ENCODE data around the gene TUBE1.
"Not testable (repeated sequence)": the region's sequence is repeated elsewhere in the genome, so short reads cannot be mapped to it uniquely, and the experiment has no call there.

TUBE1 gene, protein sequence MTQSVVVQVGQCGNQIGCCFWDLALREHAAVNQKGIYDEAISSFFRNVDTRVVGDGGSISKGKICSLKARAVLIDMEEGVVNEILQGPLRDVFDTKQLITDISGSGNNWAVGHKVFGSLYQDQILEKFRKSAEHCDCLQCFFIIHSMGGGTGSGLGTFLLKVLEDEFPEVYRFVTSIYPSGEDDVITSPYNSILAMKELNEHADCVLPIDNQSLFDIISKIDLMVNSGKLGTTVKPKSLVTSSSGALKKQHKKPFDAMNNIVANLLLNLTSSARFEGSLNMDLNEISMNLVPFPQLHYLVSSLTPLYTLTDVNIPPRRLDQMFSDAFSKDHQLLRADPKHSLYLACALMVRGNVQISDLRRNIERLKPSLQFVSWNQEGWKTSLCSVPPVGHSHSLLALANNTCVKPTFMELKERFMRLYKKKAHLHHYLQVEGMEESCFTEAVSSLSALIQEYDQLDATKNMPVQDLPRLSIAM

DNA sequence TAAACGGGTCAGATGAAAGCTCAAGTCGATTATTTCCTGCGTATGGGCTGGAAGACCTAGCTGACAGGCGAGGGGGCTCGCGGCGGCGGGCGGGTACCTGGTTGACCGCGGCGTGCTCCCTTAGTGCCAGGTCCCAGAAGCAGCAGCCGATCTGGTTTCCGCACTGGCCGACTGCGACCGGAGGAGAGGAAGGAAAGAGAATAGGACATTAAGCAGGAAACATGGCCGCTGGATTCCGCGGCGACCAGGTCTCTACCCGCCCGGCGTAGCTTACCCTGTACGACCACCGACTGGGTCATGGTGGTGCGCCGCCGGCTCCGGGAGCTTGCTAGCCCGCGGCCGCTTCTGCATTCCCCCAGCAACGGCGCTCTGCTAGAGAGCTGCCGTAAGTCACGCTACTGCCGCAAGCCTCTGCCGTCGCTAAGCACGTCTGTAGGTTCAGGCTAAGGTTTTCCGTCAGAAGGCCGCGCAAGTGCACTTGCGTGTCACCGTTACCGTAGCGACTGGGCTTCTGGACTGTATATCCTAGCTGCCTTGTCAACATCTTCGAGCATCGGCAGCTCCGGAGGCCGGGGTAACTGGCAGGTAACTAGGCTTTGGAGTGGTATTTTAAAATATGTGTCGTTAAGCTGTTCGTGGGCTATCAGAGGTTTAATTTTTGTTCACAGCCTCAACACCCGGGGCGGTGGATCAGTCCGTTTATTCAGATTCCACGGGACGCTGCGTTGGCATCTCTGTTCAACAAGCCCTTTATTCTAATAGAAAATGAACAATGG is at the start of gene TUBE1, which contains the start of gene FAM229B:
TUBE1 (minus strand) TSS at position 347 of the 776 bp plus-strand sequence; CDS start at position 299, 48 bp downstream.
FAM229B (plus strand) TSS at position 456 of the 776 bp plus-strand sequence. CDS start 11,693 bp downstream, outside the sequence.
- peak; percentile 79 to 91 for DNase-seq

DNA sequence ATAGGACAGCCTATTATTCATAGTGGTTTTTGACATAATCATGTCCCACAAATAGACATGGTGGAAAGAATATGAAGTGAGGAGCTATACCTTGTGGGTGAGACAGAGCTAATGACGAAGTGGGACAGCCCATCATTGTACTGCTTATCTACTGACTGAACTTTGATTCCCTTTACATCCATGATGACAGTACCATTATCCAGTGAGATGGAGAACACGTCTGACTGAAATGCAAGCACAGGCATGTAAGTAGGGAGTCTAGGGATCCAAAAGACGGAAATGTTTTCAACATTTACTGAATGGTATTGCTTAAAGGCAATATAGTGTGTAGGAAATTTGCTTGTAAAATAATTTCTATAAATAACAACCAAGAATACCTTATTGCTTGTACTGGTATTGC is 43.6 kb upstream of the TUBE1 start:
- DNase-seq = no peak

DNA sequence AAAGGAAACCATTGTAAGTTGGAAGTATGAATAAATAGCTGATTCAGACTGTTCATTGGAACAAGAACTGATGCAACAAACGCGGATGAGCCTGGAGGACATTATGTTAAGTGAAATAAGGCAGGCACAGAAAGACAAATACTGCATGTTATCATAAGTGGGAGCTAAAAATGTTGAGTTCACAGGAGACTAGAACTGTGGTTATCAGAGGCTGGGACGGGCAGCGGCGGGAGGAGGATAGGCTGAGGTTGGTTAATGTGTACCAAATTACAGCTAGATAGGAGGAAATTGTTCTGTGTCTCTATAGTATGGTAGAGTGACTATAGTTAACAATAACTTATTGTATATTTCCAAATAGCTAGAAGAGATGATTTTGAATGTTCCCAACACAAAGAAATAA is 40.9 kb upstream of the TUBE1 start:
- no peak for DNase-seq

DNA sequence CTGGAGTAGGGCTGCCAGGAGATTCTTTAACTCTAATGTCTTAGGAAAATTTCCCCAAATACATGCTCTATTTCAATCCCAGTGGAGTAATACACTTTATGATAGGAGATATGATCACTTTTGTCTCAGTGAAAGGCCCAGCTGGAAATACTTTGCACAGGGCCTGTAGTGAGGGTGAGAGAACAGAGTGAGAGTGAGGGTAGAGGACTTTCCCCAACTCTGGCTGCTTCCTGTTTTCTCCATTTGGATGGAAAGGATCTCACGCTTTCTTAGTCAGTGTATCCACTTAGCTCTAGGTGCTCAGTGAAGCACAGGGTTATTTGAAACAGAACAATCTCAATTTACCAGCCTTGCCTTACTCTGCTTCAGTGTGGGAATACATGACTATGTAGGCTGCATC is 36.7 kb upstream of the TUBE1 start:
- no peak for DNase-seq

DNA sequence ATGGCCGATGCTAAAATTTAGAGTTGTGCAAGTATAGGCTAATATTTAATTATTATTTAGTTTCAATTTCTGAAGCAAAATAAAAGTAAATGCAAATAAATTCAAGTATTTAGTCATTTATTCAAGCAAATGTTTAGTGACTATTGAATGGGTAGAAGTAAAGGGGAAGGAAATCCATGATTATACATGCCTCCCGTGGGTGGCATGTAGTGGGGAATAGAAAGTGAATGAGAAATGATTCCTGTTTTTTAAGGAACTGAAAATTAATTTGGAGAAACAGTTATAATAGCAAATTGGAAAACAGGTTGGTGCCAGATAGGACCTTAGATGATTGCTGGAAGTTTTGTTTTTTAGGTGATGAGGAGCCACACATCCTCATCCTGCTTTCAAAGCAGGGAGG is 35.5 kb upstream of the TUBE1 start:
- no peak for DNase-seq

DNA sequence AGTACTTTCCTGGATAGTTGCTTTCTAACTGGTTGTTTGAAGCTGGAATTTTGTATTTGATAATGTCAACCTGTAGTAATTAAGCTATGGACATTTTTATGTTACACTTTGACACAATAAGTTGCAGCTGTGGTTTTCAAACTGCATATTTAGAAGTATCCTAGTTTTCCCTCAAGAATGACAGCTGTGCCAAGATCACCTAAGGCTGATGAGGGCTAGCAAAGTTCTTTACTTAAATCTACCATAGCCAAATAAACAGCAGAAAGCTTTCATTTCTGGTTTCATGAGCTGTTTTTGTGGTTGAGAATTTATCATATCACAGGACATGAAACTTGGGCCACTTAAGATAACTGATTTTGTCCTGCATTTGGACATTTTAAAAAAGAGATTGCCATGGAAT is 30.8 kb upstream of the TUBE1 start:
- no peak for DNase-seq

DNA sequence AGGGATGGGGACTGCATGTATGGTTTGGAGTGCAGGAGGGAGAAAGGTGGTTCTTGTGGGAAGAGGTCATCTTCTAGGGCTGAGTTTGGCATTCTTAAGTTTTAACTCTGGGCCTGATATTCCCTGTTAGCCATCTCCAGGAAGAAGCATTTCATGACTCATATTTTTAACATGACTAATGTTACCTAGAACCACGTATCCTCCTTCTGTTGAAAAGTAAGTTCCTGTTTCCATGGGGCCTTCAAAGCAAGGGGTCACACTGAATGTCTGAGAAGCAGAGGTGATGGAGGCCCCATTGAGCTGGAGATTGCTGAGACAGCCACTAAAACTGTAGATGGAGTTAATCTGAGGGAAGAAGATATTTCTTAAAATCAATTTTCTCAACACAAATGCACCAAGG is 30.3 kb upstream of the TUBE1 start:
- DNase-seq = no peak

DNA sequence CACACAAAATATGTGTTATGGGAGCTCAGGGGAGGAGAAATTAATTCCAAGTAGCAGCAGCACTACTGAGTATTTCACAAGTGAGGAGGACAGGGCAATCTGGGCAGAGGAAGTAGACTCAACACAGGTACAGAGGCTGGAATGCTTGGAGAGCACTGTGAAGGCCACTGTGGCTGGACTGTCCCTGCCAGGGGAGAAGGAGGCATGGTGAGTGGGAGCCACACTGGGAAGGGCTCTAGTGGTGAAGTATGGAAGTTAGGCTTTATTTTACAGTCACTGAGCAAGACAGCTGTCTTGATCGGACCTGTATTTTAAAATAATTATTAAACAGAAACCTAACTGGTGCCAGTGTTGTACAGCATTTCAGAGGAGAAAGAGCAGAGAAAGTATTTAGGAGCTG is 28.9 kb upstream of the TUBE1 start:
- no peak for DNase-seq

DNA sequence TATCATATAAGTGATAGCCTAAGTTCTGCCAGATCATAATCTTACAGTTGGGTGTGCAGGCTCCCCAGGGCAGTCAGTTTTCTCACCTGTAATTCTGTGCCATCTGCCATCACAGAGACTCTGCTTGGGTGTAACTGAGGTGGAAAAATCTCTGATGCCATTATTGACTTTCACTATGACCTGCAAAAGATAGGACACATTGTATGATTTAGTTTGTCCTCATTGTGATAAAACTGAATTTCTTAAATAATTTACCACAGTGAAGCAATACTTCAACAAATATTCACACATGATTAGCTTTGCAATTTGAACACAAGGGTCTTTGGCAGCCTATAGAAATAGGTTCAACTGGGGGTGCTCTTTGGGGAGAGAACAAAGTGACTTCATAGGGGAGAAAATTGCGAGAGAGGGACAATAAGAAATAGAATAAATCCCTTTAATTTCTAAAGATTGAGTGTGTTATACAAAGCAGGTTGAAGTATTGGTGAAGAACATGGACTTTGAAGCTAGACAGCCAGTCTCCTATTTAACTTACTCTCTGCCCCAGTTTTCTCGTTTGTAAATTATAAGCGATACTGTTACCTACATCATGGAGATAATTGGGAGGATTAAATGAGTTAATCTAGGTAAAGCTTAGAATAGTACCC is 27.4 kb upstream of the TUBE1 start:
- no peak for DNase-seq

DNA sequence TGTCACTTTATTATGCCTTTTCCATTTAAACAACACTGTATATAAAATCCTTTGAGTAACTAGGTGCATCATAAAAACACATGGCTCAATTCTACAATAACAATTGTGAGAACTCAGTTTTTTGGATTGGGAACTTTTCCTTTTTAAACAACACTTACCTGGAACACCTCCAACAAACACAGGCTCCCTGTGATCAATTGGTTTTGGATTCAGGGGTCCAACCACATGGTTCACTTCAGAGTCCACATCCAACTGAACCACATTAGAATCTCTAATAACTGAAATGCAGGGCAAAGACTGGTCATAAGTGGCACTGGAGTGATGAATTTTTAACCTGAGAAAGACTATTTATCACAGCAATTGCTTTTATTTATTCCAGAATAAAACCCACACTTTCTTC is 26.6 kb upstream of the TUBE1 start:
- no peak for DNase-seq

DNA sequence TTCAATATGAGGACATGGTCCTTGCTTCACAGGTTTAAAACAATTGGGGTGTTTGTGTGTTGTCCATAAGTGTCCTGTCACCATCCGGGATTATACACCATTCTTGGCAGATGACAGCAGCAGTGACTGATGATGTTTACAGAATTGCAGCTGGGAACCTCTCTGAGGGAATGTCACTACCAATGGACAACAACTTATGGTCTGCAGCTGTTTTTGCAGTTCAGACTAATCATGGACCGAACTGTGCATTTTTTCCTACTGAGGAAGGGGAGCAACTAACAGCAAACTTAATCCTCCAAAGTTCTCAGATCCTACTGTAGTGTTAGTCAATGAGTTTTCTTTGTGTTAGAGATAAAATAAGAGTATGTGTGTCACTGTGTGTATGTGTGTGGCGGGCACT is 26.1 kb upstream of the TUBE1 start:
- no peak for DNase-seq

DNA sequence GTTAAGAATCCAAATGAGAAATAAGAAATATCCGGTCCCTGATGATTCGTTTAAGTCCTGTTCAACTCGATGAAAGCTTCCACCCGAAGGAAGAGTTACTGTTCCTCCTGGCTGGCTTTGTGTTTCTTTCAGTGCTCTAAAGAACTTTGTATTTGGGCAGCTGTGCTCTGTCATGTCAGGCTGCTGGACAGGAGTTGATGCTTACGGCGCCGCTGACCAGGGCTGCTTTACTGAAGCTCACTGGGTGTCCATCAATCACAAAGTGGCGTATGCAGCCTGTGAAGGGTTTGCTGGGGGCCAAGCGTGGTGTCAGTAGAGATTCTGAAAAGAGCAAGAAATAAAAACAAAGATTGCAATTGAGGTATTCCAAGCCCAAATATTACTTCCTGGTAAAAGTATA is 22.0 kb upstream of the TUBE1 start:
- DNase-seq = no peak

DNA sequence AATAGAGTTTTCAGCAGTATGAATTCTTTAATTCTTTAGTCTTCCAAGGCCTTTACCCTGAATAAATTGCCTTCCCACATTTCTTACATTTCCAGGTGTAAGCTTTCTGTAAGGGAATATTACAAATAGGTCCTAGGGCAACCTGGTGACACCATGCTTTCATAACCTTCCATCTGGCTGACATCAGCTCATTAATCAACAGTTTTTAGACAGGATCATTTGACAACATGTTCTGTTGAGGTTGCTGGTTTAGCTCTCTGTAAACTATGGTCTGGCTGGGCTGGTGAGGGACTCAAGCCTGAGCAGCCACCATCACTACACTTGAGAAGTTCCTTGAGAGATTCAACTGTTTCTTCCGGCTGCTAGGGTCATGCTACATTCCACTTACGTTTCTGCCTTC is 19.3 kb upstream of the TUBE1 start:
- DNase-seq = no peak

DNA sequence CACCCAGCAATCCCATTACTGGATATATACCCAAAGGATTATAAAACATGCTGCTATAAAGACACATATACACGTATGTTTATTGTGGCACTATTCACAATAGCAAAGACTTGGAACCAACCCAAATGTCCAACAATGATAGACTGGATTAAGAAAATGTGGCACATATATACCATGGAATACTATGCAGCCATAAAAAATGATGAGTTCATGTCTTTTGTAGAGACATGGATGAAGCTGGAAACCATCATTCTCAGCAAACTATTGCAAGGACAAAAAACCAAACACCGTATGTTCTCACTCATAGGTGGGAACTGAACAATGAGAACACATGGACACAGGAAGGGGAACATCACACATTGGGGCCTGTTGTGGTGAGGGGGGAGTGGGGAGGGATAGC is 18.7 kb upstream of the TUBE1 start:
- not testable (repeated sequence) for DNase-seq

DNA sequence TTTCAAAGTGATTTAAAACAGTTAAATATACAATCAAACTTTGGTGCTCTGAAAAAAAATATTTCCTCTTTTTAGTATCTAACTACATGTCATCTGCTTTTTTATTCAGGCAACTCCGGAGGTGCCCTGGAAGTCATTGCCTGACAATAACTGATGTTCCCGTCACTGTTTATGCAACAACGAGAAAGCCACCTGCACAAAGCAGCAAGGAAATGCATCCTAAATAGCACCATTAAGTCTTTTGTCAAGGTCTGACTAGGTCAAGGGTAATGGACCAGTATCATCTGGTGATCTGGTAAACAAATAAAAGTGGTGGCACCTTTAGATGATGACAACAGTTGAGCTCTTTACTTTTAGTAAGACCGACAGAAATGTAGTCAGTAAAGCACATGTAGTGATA is 13.3 kb upstream of the TUBE1 start:
- no peak for DNase-seq

DNA sequence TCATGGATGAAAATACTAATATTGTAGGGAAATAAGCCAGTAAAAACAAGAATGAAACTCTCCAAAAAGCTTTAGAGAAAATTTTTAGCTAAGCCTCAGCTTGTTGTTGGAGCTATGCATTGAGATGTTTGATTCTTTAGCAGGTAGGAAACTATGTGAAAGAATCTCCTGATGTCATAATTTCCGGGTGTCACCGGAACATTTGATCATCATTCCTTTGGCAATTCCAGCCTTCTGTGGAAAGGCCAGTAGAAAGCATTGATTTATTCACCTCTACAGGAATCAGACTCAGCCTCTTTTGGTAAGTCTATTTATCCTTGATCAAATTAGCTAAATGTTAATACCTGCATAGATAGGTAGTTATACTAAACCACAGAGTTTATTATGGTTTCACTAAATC is 9.6 kb upstream of the TUBE1 start:
- DNase-seq = no peak

DNA sequence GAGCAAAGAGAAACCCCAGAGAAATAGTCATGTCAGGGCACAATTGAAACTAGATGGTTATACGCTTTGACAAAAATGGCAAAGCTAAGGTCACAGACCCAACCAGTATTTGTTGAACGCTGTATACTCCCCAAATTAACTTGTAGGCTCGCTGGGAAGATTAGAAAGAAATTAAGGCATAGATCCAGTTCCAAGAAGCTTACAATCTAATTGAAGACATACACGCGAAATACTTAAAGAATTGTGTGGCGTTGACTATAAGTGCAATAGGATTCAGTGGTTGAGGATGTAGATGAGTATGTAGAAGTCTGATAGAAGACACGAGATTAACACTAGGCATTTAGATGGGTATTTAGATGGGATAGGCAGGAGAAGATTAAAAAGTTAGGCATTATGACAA is 634 bp upstream of the TUBE1 start:
- no peak for DNase-seq

DNA sequence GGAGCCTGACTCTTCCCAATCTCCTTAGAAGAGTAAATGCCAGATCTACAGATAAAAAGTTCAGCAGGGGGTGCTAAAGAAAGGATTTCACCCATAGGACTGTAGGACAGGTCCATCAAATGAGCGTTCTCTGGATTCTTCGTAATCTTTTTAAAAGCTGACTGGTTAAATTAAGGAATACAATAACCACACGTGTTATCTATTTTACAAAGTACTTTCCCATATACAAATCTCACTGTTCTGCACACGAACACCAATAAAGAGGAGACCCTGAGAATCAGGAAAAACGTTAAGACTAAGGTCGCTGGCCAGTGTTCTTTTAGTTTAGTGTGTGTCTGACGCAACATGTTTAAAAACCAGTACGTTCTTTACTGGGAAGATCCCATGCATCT is 542 bp downstream of the TUBE1 start:
- no peak for DNase-seq

DNA sequence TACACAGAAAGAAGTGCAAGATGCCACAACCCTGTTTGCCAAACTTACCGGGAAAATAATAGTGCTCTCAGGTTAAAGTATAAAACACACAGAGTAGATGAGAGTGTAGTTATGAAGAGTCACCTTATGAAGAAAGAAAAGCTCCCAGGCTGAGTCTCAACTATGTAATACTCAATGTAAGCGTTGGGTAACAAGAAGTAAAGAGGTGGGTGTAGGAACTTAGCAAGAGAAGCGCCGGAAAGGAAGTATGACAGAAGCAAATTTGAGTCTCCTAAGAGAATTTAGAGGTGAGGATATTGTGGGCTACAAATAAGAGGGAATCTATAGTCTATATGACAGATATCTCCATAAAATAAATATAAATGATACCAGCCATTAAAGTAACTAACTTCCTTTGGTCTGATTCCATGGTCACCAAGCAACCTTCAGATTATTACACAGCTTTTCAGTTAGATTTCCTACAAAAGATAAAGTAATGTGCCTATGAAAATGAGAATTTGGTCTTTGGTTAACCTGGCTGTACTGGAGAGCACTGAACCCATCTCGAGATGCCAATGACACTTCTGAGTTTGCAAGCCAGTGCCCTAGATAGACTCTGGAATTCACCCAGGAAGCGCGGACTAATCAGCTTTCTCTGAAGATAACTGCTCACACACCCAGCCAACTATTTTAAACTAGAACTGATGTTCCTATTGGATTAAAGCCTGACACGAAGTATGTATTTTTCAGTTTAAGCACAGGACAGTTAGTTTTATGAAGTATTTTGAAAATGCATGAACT is 1.8 kb downstream of the TUBE1 start:
- no peak for DNase-seq

DNA sequence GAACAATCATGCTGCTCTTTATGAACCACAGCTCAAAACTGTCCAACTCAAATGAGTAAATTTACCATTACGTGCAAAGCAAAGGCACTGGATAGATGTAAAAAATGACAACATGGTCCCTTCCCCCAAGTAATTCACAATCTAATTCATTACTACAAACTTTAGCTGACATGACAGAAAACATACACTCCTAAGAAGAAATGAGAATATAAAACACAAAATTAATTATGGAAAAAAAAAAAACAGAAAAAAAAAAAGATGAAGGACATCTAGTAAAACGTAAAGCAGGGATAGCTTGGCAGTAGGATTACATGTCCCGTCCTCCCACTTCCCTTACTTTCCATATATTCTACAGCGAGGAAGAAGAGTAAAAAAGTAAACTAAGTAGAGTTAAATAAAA is 5.7 kb downstream of the TUBE1 start:
- no peak for DNase-seq

DNA sequence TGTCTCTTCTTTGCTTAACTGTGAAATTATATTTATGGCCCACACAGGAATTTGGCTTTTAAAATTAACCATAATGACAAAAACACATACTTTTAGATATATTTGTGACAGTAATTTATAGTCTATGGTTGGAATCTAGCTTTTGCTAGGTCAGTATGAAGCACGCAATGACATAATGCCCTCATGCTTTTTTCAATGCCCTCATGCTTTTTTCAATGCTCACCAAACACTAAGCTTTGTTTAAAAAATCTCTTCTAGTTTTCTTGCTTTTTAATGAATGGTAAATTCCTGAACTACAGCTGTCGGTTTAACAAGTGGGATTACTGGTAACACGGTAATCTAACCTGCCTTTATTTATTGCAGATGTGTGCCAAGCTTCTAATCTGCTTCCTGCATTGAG is 20.7 kb downstream of the TUBE1 start:
- no peak for DNase-seq

DNA sequence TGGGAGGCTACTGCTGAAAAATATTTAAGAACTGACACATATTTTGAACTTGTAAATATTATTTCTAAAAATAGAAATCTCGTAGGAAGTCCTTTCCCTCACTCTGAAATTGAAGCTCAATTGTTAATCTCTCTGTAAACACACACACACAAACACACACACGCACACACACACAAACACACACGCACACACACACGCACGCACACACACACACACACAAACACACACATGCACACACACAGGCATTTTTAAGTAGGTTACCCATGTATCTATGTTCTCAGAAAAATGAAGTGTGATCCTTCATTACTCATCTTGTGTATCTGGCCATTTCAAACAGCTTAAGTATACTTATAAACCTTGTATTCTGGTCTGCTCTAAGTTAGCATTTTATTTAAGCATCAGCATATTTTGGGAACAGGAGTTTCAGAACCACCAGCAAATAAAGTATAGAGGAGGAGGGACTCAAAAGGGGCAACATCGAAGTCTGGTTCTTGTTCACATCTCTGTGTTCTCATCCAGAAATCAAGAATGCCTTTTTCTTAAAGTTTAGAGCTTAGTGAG is 21.8 kb downstream of the TUBE1 start:
- DNase-seq = no peak

DNA sequence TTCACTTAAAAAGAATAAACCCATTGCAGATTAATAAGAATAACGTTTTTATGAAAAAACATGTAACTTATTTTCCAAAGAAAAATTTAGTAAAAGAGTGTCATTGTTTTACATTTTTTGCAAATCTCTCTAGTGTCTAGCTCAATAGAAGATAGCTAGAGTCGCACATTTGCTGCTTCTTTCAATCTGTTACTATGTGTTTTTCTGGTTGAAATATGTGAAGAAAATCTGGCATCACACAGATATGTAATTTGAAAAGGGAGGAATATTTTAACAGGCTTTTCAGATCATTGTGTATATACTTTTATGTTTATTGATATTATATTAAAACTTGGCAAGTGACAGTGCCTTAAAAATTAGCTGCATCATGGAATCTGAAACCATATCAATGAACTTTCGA is 24.3 kb downstream of the TUBE1 start:
- no peak for DNase-seq
